IMR-90 (cell line): Measurements from ENCODE around the gene ATP23.

Experiments
- CEBPB ChIP-seq: IDR thresholded peaks from 2 replicates; pipeline ENCODE4 v1.6.1; 2012; ENCODE audit warnings: low read depth, low read length, improper control_type of control experiment
- CHD1 ChIP-seq: IDR thresholded peaks from 2 replicates; pipeline ENCODE4 v1.6.1; 2012; ENCODE audit warnings: low read depth, low read length, improper control_type of control experiment
- MAFK ChIP-seq: IDR thresholded peaks from 2 replicates; pipeline ENCODE4 v1.6.1; 2012; ENCODE audit warnings: low read depth, low read length, improper control_type of control experiment
- NFE2L2 ChIP-seq: fragments of 150-350 bp; IDR thresholded peaks from 2 replicates; pipeline ENCODE4 v1.6.1; 2016; ENCODE audit warnings: low read depth, mild to moderate bottlenecking, low read length
- POLR2A ChIP-seq: IDR thresholded peaks from 2 replicates; pipeline ENCODE4 v1.6.1; 2012; ENCODE audit warnings: mild to moderate bottlenecking, low read depth, low read length
- RAD21 ChIP-seq: IDR thresholded peaks from 2 replicates; pipeline ENCODE4 v1.6.1; 2012; ENCODE audit warnings: low read length, improper control_type of control experiment
- RFX5 ChIP-seq: IDR thresholded peaks from 2 replicates; pipeline ENCODE4 v1.8.0; 2012; ENCODE audit warnings: low read depth, mild to moderate bottlenecking, low read length, moderate library complexity
- SMC3 ChIP-seq: fragments of 150-350 bp; IDR thresholded peaks from 2 replicates; pipeline ENCODE4 v1.6.1; 2016; ENCODE audit warnings: low read depth, mild to moderate bottlenecking, antibody characterized with exemption, low read length, moderate library complexity
- TF ChIP-seq, protein P1 (sequence below): conservative IDR thresholded peaks from 2 replicates; pipeline ENCODE4 v1.5.1; 2012; ENCODE audit warnings: mild to moderate bottlenecking, low read depth, low read length, improper control_type of control experiment

DNA sequence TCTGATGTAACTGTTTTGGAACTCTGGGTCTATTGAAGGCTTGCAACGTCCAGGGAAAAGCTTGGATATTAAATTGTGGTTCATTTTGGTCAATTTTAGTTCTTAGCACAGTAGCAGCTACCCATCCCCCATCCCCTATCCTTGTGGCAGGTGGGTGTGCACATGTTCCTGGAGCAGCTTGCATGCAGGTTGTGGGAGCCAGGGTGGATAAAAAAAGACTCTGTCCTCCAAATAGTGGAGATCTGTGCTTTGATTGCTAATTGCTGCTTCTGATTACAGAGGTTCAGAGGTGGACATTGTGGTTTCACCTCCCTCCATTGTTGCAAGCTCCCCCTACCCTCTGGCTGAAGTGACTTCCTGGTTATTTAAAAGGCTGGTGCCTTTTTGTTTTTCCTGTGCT lies 23.1 kb downstream of the ATP23 start:
- TF ChIP-seq NFE2L2, result no peak
- TF ChIP-seq, protein P1, sequence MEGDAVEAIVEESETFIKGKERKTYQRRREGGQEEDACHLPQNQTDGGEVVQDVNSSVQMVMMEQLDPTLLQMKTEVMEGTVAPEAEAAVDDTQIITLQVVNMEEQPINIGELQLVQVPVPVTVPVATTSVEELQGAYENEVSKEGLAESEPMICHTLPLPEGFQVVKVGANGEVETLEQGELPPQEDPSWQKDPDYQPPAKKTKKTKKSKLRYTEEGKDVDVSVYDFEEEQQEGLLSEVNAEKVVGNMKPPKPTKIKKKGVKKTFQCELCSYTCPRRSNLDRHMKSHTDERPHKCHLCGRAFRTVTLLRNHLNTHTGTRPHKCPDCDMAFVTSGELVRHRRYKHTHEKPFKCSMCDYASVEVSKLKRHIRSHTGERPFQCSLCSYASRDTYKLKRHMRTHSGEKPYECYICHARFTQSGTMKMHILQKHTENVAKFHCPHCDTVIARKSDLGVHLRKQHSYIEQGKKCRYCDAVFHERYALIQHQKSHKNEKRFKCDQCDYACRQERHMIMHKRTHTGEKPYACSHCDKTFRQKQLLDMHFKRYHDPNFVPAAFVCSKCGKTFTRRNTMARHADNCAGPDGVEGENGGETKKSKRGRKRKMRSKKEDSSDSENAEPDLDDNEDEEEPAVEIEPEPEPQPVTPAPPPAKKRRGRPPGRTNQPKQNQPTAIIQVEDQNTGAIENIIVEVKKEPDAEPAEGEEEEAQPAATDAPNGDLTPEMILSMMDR, result no peak
- no peak for TF ChIP-seq POLR2A
- TF ChIP-seq RAD21, result no peak
- TF ChIP-seq SMC3, result no peak
- TF ChIP-seq CHD1, result no peak
- no peak for TF ChIP-seq CEBPB
- TF ChIP-seq RFX5, result no peak
- no peak for TF ChIP-seq MAFK
